GM23248 (cell line): ENCODE measurements around the gene FHDC1. TPM values are rescaled to one million over a fixed set of nuclear protein-coding genes. Genes with fewer than 3 reads are reported as not detected.

Experiments
- DNase-seq: peaks from one replicate; pipeline ENCODE4 v3.0.0-alpha.2; 2015
- H2AFZ ChIP-seq: fragments of 200-600 bp; sonication (generic); 2 replicates; pipeline ENCODE4 v1.6.1; 2016; ENCODE audit warnings: antibody characterized with exemption
- H3F3A ChIP-seq: fragments of 200-600 bp; sonication (generic); 2 replicates; pipeline ENCODE4 v1.6.1; 2016; ENCODE audit warnings: mild to moderate bottlenecking, antibody characterized with exemption, mixed run types; ENCODE audit not compliant: insufficient read depth
- H3K27ac ChIP-seq: fragments of 200-600 bp; sonication (generic); 2 replicates; pipeline ENCODE4 v1.5.1; 2016; ENCODE audit warnings: mild to moderate bottlenecking
- H3K27me3 ChIP-seq: fragments of 200-600 bp; sonication (generic); replicated peaks from 2 replicates; pipeline ENCODE4 v1.6.1; 2016; ENCODE audit warnings: mild to moderate bottlenecking; ENCODE audit not compliant: insufficient read depth
- H3K36me3 ChIP-seq: fragments of 200-600 bp; sonication (generic); 2 replicates; pipeline ENCODE4 v1.6.1; 2016; ENCODE audit warnings: low read depth, mild to moderate bottlenecking
- H3K4me1 ChIP-seq: fragments of 200-600 bp; sonication (generic); 2 replicates; pipeline ENCODE4 v1.6.1; 2016; ENCODE audit warnings: mild to moderate bottlenecking; ENCODE audit not compliant: insufficient read depth
- H3K4me2 ChIP-seq: fragments of 200-600 bp; sonication (generic); one replicate; pipeline ENCODE4 v1.6.1; 2016; ENCODE audit warnings: mild to moderate bottlenecking; ENCODE audit not compliant: unreplicated experiment
- H3K4me3 ChIP-seq: fragments of 200-600 bp; sonication (generic); 2 replicates; pipeline ENCODE4 v1.5.1; 2016; ENCODE audit warnings: mild to moderate bottlenecking
- H3K79me2 ChIP-seq: fragments of 200-600 bp; sonication (generic); 2 replicates; pipeline ENCODE4 v1.6.1; 2016; ENCODE audit warnings: mild to moderate bottlenecking; ENCODE audit not compliant: insufficient read depth
- H3K9ac ChIP-seq: fragments of 200-600 bp; sonication (generic); 2 replicates; pipeline ENCODE4 v1.6.1; 2016; ENCODE audit warnings: mild to moderate bottlenecking
- H3K9me2 ChIP-seq: fragments of 200-600 bp; sonication (generic); 2 replicates; pipeline ENCODE4 v1.6.1; 2016; ENCODE audit warnings: mixed run types, mild to moderate bottlenecking, moderate library complexity; ENCODE audit not compliant: insufficient read depth
- H3K9me3 ChIP-seq: fragments of 200-600 bp; sonication (generic); one replicate; pipeline ENCODE4 v1.6.1; 2017; ENCODE audit warnings: low read depth
- H4K20me1 ChIP-seq: fragments of 200-600 bp; sonication (generic); 2 replicates; pipeline ENCODE4 v1.6.0; 2016; ENCODE audit not compliant: insufficient read depth
- EZH2 ChIP-seq: fragments of 200-600 bp; sonication (generic); IDR thresholded peaks from 2 replicates; pipeline ENCODE4 v1.6.1; 2018; ENCODE audit warnings: antibody characterized with exemption, mild to moderate bottlenecking; ENCODE audit not compliant: insufficient read depth, poor library complexity, severe bottlenecking
- EZH2phosphoT487 ChIP-seq: fragments of 200-600 bp; sonication (generic); IDR thresholded peaks from 2 replicates; pipeline ENCODE4 v1.6.1; 2018; ENCODE audit warnings: antibody characterized with exemption, moderate library complexity, mild to moderate bottlenecking, low read depth; ENCODE audit not compliant: insufficient read depth
- WGBS, 2 experiments: methylation state at CpG; one replicate each; pipeline ENCODE4 v1.1.6; 2015 to 2017; ENCODE audit warnings: low lambda C conversion rate in 2 of 2, low coverage in 1 of 2; ENCODE audit errors: missing lambda C conversion rate in 2 of 2; 5-methylcytosine and 5-hydroxymethylcytosine counted together
- in situ Hi-C: fragments of 300-500 bp; cut with MboI; formaldehyde crosslinking; loops from 2 replicates; pipeline ENCODE4 v1.15.0; 2020
- polyA plus RNA-seq: library from polyadenylated mRNA; unstranded; fragments of >200 nt; fragmentation: Nextera tagmentation; extraction: Ambion mirVana; gene quantifications from 2 replicates; pipeline ENCODE4 v1.2.1, GENCODE V29; 2016
- total RNA-seq: library from RNA; depleted of rRNA; stranded (reverse); fragments of >200 nt; shearing (Covaris generic); gene quantifications from 2 replicates; pipeline ENCODE4 v1.2.3, GENCODE V29; 2014

Gene FHDC1
- total and polyA plus RNA-seq, 2 experiments from 2014 or later, result 0.22 to 0.51 TPM

DNA sequence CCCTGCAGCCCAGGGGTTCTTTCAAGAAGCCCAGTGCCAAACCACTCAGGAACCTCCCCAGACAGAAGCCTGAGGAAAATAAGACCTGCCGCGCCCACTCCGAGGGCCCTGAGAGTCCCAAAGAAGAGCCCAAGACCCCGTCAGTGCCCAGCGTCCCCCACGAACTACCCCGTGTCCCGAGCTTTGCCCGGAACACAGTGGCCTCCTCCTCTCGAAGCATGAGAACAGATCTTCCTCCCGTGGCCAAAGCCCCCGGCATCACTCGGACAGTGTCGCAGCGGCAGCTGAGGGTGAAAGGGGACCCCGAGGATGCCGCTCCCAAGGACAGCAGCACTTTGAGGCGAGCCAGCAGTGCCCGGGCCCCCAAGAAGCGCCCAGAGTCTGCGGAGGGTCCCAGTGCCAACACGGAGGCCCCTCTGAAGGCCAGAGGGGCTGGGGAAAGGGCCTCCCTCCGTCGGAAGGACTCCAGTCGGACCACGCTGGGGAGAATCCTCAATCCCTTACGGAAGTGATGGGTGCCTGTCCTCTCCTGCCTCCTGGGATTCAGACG, 40.2 kb downstream of the FHDC1 start:
- Histone ChIP-seq H2AFZ (no peak overlapping the region), H3K9me2 (no peaks in the 10 kb centered on the region), H3K27me3 (no peaks in the 10 kb centered on the region), H4K20me1 (no peaks in the 10 kb centered on the region), H3K27ac (no peak overlapping the region), H3K36me3 (no peaks in the 10 kb centered on the region), H3K9me3 (no peaks in the 10 kb centered on the region), H3K4me3 (no peak overlapping the region), H3K79me2 (no peaks in the 10 kb centered on the region), H3K4me1 (peaks cover 15% of the 10 kb centered on the region), H3K9ac (no peak overlapping the region), H3F3A (peaks cover 19% of the 10 kb centered on the region; the same call in 1 of the 2 replicates), H3K4me2 (no peak overlapping the region)
- no peak for TF ChIP-seq EZH2phosphoT487
- TF ChIP-seq EZH2, result no peak
- no peak for DNase-seq
- in situ Hi-C loops, result no loop called here
- 87 to 90% methylated on average over 26 to 28 of the region's 28 CpGs for WGBS, 2 experiments

DNA sequence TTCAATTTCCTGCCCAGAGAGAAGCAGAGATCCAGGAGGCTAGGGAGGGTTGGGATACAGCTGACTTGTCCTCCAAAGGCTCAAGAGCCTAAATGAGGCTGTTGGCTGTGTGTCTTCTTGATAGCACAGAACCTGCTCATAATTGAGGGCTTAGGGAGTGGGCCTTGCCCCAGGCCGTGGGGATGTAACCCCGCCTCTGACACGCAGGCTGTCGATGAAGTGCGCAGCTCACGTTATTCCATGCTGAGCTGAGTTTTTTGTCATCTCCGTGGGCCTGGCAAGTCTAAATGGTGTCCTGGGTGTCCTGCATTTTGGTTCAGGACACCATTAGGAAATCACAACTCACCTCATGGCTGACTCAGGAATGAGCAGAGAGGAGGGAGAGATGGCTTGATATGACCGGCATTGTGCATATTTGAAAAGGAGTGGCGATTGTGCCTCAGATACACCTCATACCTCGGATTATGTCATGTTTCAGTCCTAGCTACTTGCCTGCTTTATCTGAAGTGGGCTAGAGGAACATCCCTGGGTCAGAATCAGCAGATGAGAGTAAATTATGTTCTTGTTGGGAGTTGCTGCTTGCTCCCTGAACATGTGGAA, 43.7 kb downstream of the FHDC1 start:
- Histone ChIP-seq H3K9me3 (no peaks in the 10 kb centered on the region), H3K27ac (no peak overlapping the region), H3K4me1 (peaks cover 10% of the 10 kb centered on the region; the same call in 1 of the 2 replicates), H3K4me2 (no peak overlapping the region), H3K79me2 (no peaks in the 10 kb centered on the region), H3K4me3 (no peak overlapping the region), H3K36me3 (no peaks in the 10 kb centered on the region), H4K20me1 (no peaks in the 10 kb centered on the region), H3K9me2 (no peaks in the 10 kb centered on the region), H3K27me3 (no peaks in the 10 kb centered on the region), H3K9ac (no peak overlapping the region), H2AFZ (no peak overlapping the region), H3F3A (no peaks in the 10 kb centered on the region)
- in situ Hi-C loops, result no loop called here
- 79 to 80% methylated on average over 10 of the region's 10 CpGs for WGBS, 2 experiments
- TF ChIP-seq EZH2phosphoT487, result no peak
- no peak for TF ChIP-seq EZH2
- DNase-seq, result no peak

- Histone ChIP-seq H3K4me2 (no peak overlapping the region), H3K27ac (no peak overlapping the region), H3K27me3 (no peaks in the 10 kb centered on the region), H2AFZ (no peak overlapping the region), H3K79me2 (no peaks in the 10 kb centered on the region), H3K9me3 (no peaks in the 10 kb centered on the region), H3K9me2 (no peaks in the 10 kb centered on the region), H3K4me1 (peaks cover 10% of the 10 kb centered on the region; the same call in 1 of the 2 replicates), H3K36me3 (no peaks in the 10 kb centered on the region), H4K20me1 (no peaks in the 10 kb centered on the region), H3K9ac (no peak overlapping the region), H3K4me3 (no peak overlapping the region), H3F3A (no peaks in the 10 kb centered on the region)
- TF ChIP-seq EZH2phosphoT487 (no peak), EZH2 (no peak)
- in situ Hi-C loops, result no loop called here
- DNase-seq, result no peak
- WGBS, 2 experiments, result 46 to 65% methylated on average over 4 to 5 of the region's 5 CpGs
Observed at GRCh38 chr4:152981278-152981677, 45.2 kb downstream of the FHDC1 start.

DNA sequence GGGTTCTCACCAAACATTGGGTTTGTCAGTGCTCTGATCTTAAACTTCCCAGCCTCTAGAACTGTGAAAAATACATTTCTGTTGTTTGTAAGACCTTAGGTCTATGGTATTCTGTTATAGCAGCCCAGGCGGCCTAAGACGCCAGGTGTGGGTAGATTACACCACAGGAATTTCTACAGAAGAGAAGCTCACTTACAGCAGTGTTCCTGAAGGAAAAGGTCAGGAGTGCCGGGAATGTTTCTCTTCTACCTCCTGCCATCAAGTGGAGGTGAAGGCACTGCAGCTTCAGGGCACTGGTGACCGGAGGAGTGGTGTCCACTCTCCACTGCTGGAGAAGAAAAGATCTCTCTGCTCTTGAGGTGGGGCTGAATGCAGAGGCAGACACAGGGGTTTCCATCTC, 45.7 kb downstream of the FHDC1 start:
- Histone ChIP-seq H3K9ac (no peak overlapping the region), H3K27me3 (no peaks in the 10 kb centered on the region)
- in situ Hi-C loops, result no loop called here

More for the DNA sequence above, 45.7 kb downstream of the FHDC1 start:
- Histone ChIP-seq H3K36me3 (no peaks in the 10 kb centered on the region), H3K9me3 (no peaks in the 10 kb centered on the region), H3K27ac (no peak overlapping the region), H3K4me3 (no peak overlapping the region), H4K20me1 (no peaks in the 10 kb centered on the region), H3F3A (no peaks in the 10 kb centered on the region), H3K4me1 (peaks cover 10% of the 10 kb centered on the region; the same call in 1 of the 2 replicates), H3K79me2 (no peaks in the 10 kb centered on the region), H2AFZ (no peak overlapping the region), H3K9me2 (no peaks in the 10 kb centered on the region), H3K4me2 (no peak overlapping the region)
- WGBS, 2 experiments, result 70 to 72% methylated on average over 4 of the region's 4 CpGs
- TF ChIP-seq EZH2 (no peak), EZH2phosphoT487 (no peak)
- no peak for DNase-seq
